ENCODE data around the gene TMEM17. TPM values are rescaled to one million over a fixed set of nuclear protein-coding genes. Genes with fewer than 3 reads are reported as not detected.

Gene TMEM17
- total and polyA plus RNA-seq, 2 of the 13 experiments (the other 11 are each of a cell fraction or from before 2014, with no cell fraction given): 0.22 to 0.50 TPM

- FAIRE-seq (no peak), DNase-seq (ENCODE audit: low spot score) (peak; percentile 34), ATAC-seq (no peak)
- no peaks in the 10 kb centered on the region for H3K79me2 ChIP-seq (ENCODE audit: insufficient read depth, low read length)
- H2AFZ ChIP-seq (ENCODE audit: low read length): no peak overlapping the region
- H3K36me3 ChIP-seq (replicated peaks in 1 of 2; ENCODE audit: control insufficient read depth in 1 of 2, insufficient read depth in 2 of 2, low read length in 2 of 2): no peaks in the 10 kb centered on the region
- intact Hi-C loops (cut with micrococcal nuclease; ENCODE audit: unreplicated experiment) (loop anchor here (1.0 to 5.0 kb wide), 6 partner anchors 15 to 179 kb away; partner anchors contain the start of gene EHBP1), in situ Hi-C loops (cut with HindIII; ENCODE audit: extremely low pct_ligation_motif_present, low pct_unique_long_range_greater_than_20kb) (loop anchor here (5.0 kb wide), 1 partner anchor 42 kb away; no protein-coding TSS in a partner anchor)
- H3K27me3 ChIP-seq (ENCODE audit: control insufficient read depth in 1 of 2, insufficient read depth in 2 of 2, low read length in 2 of 2): no peaks in the 10 kb centered on the region
- H4K20me1 ChIP-seq (ENCODE audit: insufficient read depth, low read length): no peaks in the 10 kb centered on the region
- H3K9ac ChIP-seq (ENCODE audit: insufficient read depth, low read depth, low read length): peak overlapping the region; percentile 74
- H3K27ac ChIP-seq (ENCODE audit: extremely low read length, insufficient read depth, low read length): peak overlapping the region; percentile 98
- peak overlapping the region in 1 of 3 experiments; percentile 9; a peak in 1 of 6 replicates for H3K4me3 ChIP-seq (replicated peaks in 1 of 3; ENCODE audit: insufficient read depth in 1 of 3, low read depth in 2 of 3, low read length in 3 of 3)
- H3K4me1 ChIP-seq (ENCODE audit: insufficient read depth, low read length): peaks cover 75% of the 10 kb centered on the region
- ChIA-PET POLR2A (interaction anchor here (0.9 to 7.5 kb wide), 29 partner anchors 9 to 298 kb away, joined by 3 to 203 read pairs (median 5); partner anchors contain the start of genes EHBP1 and TMEM17), CTCF (ENCODE audit: low intra/inter-chr PET ratio, low total read pairs) (no interaction called here)
- H3K4me2 ChIP-seq (ENCODE audit: low read depth, low read length): peak overlapping the region; percentile 48
- BruUV-seq (replicated peaks): TSS peak; percentile 99
- no peaks in the 10 kb centered on the region for H3K9me3 ChIP-seq (ENCODE audit: low read length)
- 0 out of 2 replicates have a peak, but pooled peaks have one; percentile 31 for TF ChIP-seq TOE1 (CRISPR knock-in tag; IDR thresholded peaks at IDR 0.05)
- no peak for TF ChIP-seq TSC22D2 (CRISPR knock-in tag; IDR thresholded peaks at IDR 0.05; ENCODE audit: borderline replicate concordance)
- no peak for TF ChIP-seq ZNF44 (CRISPR knock-in tag; IDR thresholded peaks at IDR 0.05)
- TF ChIP-seq HDAC6 (IDR thresholded peaks at IDR 0.05; ENCODE audit: low read depth, low read length): 0 out of 2 replicates have a peak, but pooled peaks have one; percentile 39
- TF ChIP-seq KDM5A (IDR thresholded peaks at IDR 0.05; ENCODE audit: borderline replicate concordance, low read length): no peak
- 0 out of 2 replicates have a peak, but pooled peaks have one; percentile 39 for TF ChIP-seq YEATS4 (CRISPR knock-in tag; IDR thresholded peaks at IDR 0.05; ENCODE audit: borderline replicate concordance)
- TF ChIP-seq ERF (CRISPR knock-in tag; IDR thresholded peaks at IDR 0.05): 0 out of 2 replicates have a peak, but pooled peaks have one; percentile 16
- 0 out of 2 replicates have a peak, but pooled peaks have one; percentile 16 for TF ChIP-seq NKX3-1 (CRISPR knock-in tag; IDR thresholded peaks at IDR 0.05)
- no peak for TF ChIP-seq RCOR2 (CRISPR knock-in tag; IDR thresholded peaks at IDR 0.05)
- no peak for TF ChIP-seq ZNF335 (CRISPR knock-in tag; IDR thresholded peaks at IDR 0.05)
- TF ChIP-seq, protein P1, sequence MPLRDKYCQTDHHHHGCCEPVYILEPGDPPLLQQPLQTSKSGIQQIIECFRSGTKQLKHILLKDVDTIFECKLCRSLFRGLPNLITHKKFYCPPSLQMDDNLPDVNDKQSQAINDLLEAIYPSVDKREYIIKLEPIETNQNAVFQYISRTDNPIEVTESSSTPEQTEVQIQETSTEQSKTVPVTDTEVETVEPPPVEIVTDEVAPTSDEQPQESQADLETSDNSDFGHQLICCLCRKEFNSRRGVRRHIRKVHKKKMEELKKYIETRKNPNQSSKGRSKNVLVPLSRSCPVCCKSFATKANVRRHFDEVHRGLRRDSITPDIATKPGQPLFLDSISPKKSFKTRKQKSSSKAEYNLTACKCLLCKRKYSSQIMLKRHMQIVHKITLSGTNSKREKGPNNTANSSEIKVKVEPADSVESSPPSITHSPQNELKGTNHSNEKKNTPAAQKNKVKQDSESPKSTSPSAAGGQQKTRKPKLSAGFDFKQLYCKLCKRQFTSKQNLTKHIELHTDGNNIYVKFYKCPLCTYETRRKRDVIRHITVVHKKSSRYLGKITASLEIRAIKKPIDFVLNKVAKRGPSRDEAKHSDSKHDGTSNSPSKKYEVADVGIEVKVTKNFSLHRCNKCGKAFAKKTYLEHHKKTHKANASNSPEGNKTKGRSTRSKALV (CRISPR knock-in tag; IDR thresholded peaks at IDR 0.05): peak; percentile 55; the same call in 1 of the 2 replicates
- no peak for TF ChIP-seq CREB1 (IDR thresholded peaks at IDR 0.05)
- peak; percentile 42 for TF ChIP-seq CREB1 (CRISPR knock-in tag; IDR thresholded peaks at IDR 0.05)
- no peak for TF ChIP-seq DNMT1 (CRISPR knock-in tag; IDR thresholded peaks at IDR 0.05)
- TF ChIP-seq ZNF792 (CRISPR knock-in tag; IDR thresholded peaks at IDR 0.05): 0 out of 2 replicates have a peak, but pooled peaks have one; percentile 27
- no peak for TF ChIP-seq ZNF619 (CRISPR knock-in tag; IDR thresholded peaks at IDR 0.05)
- TF ChIP-seq U2AF2 (IDR thresholded peaks at IDR 0.05; ENCODE audit: low read depth, low read length): no peak
- no peak for TF ChIP-seq TRIM24 (CRISPR knock-in tag; IDR thresholded peaks at IDR 0.05)
- TF ChIP-seq ZNF331 (CRISPR knock-in tag; IDR thresholded peaks at IDR 0.05): 0 out of 2 replicates have a peak, but pooled peaks have one; percentile 11
- TF ChIP-seq HDAC2 (CRISPR knock-in tag; IDR thresholded peaks at IDR 0.05): no peak
- 0 out of 2 replicates have a peak, but pooled peaks have one; percentile 14 for TF ChIP-seq CREM (IDR thresholded peaks at IDR 0.05)
- no peak for TF ChIP-seq CREM (CRISPR knock-in tag; IDR thresholded peaks at IDR 0.05)
- no peak for TF ChIP-seq ZNF670 (CRISPR knock-in tag; IDR thresholded peaks at IDR 0.05; ENCODE audit: borderline replicate concordance)
Observed at GRCh38 chr2:62525549-62526269, 19.7 kb upstream of the TMEM17 start.
